ENCODE data around the gene IL10RB. TPM values are rescaled to one million over a fixed set of nuclear protein-coding genes. Genes with fewer than 3 reads are reported as not detected.

Gene IL10RB
- total and polyA plus RNA-seq, 2 of the 13 experiments (the other 11 are each of a cell fraction or from before 2014, with no cell fraction given), result 17.4 to 18.2 TPM

DNA sequence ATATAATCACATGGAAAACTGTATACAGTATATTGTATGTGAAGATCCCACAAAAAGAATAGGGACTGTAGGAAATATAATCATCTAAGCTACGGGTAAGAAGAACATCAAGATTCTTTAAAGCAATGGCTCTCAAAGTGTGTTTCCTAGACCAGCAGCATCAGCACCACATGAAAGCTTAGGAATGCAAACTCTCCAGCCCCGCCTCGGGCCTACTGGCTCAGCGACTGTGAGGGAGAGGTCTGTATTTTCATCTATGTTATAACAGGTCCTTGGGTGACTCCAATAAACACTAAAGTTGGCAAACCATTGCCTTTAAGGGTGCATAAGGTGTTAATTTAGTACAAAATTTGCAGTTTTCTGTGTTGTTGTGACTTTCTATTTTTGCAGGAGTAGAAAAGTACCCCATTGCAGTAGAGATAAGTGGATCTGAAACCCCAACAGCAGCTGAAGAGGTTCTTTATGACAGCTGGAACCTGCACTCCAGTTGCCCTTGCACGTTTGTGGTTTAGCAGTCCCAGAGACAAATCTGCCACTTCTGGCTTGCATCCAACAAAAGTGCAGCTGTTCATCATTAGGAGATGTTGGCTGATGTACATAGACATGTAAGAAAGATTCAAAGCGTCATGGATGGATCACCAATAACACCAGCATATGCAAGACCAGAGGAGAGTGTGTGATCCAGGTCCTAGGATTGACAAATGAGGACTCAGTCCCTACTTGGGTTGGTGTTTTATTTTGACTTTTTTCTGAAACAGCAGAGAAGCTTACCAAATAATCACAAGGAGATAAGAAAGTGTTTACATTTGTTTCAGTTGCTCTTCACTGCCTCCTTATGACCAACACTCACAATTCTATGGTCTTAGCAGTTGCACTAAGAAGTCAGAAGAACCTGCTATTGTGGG, 42.7 kb downstream of the IL10RB start (continued):
- TF ChIP-seq TBX3 (IDR thresholded peaks at IDR 0.05; ENCODE audit: borderline replicate concordance), result no peak
- TF ChIP-seq, protein P1, sequence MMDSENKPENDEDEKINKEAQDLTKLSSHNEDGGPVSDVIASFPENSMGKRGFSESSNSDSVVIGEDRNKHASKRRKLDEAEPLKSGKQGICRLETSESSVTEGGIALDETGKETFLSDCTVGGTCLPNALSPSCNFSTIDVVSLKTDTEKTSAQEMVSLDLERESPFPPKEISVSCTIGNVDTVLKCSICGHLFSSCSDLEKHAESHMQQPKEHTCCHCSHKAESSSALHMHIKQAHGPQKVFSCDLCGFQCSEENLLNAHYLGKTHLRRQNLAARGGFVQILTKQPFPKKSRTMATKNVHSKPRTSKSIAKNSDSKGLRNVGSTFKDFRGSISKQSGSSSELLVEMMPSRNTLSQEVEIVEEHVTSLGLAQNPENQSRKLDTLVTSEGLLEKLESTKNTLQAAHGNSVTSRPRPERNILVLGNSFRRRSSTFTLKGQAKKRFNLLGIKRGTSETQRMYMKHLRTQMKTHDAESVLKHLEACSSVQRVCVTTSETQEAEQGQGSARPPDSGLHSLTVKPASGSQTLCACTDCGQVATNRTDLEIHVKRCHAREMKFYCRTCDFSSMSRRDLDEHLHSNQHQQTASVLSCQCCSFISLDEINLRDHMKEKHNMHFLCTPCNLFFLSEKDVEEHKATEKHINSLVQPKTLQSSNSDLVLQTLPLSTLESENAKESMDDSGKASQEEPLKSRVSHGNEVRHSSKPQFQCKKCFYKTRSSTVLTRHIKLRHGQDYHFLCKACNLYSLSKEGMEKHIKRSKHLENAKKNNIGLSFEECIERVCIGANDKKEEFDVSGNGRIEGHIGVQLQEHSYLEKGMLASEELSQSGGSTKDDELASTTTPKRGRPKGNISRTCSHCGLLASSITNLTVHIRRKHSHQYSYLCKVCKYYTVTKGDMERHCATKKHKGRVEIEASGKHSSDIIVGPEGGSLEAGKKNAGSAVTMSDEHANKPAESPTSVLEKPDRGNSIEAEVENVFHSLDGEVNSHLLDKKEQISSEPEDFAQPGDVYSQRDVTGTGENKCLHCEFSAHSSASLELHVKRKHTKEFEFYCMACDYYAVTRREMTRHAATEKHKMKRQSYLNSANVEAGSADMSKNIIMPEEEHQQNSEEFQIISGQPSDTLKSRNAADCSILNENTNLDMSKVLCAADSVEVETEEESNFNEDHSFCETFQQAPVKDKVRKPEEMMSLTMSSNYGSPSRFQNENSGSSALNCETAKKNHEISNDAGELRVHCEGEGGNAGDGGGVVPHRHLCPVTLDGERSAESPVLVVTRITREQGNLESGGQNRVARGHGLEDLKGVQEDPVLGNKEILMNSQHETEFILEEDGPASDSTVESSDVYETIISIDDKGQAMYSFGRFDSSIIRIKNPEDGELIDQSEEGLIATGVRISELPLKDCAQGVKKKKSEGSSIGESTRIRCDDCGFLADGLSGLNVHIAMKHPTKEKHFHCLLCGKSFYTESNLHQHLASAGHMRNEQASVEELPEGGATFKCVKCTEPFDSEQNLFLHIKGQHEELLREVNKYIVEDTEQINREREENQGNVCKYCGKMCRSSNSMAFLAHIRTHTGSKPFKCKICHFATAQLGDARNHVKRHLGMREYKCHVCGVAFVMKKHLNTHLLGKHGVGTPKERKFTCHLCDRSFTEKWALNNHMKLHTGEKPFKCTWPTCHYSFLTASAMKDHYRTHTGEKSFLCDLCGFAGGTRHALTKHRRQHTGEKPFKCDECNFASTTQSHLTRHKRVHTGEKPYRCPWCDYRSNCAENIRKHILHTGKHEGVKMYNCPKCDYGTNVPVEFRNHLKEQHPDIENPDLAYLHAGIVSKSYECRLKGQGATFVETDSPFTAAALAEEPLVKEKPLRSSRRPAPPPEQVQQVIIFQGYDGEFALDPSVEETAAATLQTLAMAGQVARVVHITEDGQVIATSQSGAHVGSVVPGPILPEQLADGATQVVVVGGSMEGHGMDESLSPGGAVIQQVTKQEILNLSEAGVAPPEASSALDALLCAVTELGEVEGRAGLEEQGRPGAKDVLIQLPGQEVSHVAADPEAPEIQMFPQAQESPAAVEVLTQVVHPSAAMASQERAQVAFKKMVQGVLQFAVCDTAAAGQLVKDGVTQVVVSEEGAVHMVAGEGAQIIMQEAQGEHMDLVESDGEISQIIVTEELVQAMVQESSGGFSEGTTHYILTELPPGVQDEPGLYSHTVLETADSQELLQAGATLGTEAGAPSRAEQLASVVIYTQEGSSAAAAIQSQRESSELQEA (CRISPR knock-in tag; IDR thresholded peaks at IDR 0.05; ENCODE audit: not compliant biosample characterization), result no peak
- no peak for TF ChIP-seq ZNF746 (CRISPR knock-in tag; IDR thresholded peaks at IDR 0.05)
- no peak for TF ChIP-seq ZNF790 (CRISPR knock-in tag; IDR thresholded peaks at IDR 0.05; ENCODE audit: borderline replicate concordance)
- TF ChIP-seq MZF1 (CRISPR knock-in tag; IDR thresholded peaks at IDR 0.05; ENCODE audit: borderline replicate concordance), result no peak
- TF ChIP-seq, protein P2, sequence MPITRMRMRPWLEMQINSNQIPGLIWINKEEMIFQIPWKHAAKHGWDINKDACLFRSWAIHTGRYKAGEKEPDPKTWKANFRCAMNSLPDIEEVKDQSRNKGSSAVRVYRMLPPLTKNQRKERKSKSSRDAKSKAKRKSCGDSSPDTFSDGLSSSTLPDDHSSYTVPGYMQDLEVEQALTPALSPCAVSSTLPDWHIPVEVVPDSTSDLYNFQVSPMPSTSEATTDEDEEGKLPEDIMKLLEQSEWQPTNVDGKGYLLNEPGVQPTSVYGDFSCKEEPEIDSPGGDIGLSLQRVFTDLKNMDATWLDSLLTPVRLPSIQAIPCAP (CRISPR knock-in tag; IDR thresholded peaks at IDR 0.05; ENCODE audit: low read depth), result no peak
- TF ChIP-seq, protein P3, sequence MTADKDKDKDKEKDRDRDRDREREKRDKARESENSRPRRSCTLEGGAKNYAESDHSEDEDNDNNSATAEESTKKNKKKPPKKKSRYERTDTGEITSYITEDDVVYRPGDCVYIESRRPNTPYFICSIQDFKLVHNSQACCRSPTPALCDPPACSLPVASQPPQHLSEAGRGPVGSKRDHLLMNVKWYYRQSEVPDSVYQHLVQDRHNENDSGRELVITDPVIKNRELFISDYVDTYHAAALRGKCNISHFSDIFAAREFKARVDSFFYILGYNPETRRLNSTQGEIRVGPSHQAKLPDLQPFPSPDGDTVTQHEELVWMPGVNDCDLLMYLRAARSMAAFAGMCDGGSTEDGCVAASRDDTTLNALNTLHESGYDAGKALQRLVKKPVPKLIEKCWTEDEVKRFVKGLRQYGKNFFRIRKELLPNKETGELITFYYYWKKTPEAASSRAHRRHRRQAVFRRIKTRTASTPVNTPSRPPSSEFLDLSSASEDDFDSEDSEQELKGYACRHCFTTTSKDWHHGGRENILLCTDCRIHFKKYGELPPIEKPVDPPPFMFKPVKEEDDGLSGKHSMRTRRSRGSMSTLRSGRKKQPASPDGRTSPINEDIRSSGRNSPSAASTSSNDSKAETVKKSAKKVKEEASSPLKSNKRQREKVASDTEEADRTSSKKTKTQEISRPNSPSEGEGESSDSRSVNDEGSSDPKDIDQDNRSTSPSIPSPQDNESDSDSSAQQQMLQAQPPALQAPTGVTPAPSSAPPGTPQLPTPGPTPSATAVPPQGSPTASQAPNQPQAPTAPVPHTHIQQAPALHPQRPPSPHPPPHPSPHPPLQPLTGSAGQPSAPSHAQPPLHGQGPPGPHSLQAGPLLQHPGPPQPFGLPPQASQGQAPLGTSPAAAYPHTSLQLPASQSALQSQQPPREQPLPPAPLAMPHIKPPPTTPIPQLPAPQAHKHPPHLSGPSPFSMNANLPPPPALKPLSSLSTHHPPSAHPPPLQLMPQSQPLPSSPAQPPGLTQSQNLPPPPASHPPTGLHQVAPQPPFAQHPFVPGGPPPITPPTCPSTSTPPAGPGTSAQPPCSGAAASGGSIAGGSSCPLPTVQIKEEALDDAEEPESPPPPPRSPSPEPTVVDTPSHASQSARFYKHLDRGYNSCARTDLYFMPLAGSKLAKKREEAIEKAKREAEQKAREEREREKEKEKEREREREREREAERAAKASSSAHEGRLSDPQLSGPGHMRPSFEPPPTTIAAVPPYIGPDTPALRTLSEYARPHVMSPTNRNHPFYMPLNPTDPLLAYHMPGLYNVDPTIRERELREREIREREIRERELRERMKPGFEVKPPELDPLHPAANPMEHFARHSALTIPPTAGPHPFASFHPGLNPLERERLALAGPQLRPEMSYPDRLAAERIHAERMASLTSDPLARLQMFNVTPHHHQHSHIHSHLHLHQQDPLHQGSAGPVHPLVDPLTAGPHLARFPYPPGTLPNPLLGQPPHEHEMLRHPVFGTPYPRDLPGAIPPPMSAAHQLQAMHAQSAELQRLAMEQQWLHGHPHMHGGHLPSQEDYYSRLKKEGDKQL (CRISPR knock-in tag; IDR thresholded peaks at IDR 0.05; ENCODE audit: low read depth), result no peak
- TF ChIP-seq IRX3 (CRISPR knock-in tag; IDR thresholded peaks at IDR 0.05; ENCODE audit: borderline replicate concordance, low read depth), result no peak
